GM18873 (cell line): ENCODE results near the gene CCDC27.
"Not testable (repeated sequence)": the region's sequence is repeated elsewhere in the genome, so short reads cannot be mapped to it uniquely, and the experiment has no call there.

Source experiments
- ATAC-seq: cut with Tn5 transposase; IDR thresholded peaks from one replicate; pipeline ENCODE4 v1.9.1; 2021; ENCODE audit warnings: mild to moderate bottlenecking, moderate library complexity, moderate number of reproducible peaks; ENCODE audit not compliant: unreplicated experiment, low FRiP score

Gene CCDC27

DNA sequence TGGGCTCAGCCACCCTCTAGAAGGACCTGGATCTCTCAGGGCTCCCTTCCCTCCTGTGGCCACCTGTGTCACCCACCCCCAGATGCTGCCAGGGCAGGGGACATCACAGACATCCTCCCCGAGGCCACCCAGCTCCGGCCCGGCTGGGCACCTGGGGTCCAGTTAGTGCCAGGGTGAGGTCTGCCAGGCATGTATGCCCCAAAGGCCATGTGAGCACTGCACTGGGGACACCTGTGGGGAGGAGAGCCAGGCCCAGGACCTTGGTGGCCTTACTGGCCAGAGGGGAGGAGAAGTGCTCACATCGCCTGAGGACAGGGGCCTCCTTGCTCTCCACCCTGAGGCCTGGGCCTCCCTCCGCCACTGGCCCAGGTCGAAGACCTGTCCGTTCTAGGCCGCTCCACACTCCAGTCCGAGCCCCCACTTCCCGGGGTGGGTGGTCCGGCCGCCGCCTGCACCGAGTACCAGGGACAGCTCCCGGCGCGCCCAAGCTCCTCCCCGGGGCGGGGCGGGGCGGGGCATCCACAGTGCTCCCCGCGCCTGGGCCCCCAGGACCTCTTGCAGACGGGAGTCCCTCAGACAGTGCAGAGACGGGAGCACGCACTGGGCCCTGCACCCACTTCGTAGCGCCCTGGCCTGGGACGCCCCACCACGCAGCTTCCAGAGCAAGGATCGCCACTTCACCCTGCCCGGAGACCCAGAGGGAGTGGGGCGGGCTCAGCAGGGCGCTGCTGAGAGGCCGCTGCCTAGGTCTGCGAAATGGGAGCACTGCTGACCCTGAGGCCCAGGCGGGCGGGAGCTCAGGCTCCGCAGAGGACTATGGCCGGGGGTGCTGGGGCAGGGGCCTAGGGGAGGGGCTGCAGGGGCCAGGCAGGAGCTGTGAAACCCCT, 34.3 kb upstream of the CCDC27 start:
- ATAC-seq = no peak

DNA sequence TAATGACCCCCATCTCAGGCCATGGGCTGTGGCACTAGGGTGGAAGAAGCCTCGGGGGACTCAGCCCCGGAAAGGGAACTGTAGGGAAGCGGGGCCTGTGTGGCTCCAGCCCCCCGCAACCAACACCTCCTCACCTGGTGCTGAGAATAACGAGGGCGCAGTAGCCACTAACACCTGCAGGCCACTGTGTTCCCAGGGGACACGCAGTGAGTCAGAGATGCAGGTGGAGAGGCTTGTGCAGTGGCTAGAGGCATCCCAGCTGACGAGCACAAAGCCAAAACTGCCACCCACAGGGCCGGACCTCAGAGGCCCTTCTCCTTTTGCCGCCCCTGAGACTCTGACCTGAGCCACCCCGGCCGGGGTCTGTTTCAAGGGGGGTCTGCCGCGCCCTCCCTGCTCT, 33.5 kb upstream of the CCDC27 start:
- ATAC-seq = no peak

- ATAC-seq = no peak
Measured at GRCh38 chr1:3721955-3722465, 30.2 kb upstream of the CCDC27 start.

- no peak for ATAC-seq
Measured at GRCh38 chr1:3722846-3723245, 29.4 kb upstream of the CCDC27 start.

- ATAC-seq = not testable (repeated sequence)
Measured at GRCh38 chr1:3724416-3725030, 27.7 kb upstream of the CCDC27 start.

DNA sequence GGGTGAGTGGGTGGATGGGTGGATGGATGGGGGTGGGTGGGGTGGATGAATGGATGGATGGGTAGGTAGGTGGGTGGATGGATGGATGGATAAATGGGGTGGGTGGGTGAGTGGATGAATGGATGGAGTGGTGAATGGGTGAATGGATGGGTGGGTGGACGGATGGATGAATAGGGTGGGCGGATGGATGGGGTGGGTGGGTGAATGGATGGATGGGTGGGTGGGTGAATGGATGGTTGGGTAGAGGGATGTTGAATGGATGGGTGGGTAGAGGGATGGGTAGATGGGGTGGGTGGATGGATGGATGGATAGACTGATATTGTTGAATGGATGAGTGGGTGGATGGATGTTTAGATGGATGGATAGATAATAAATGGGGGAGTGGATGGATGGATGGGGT, 26.9 kb upstream of the CCDC27 start:
- ATAC-seq = no peak

DNA sequence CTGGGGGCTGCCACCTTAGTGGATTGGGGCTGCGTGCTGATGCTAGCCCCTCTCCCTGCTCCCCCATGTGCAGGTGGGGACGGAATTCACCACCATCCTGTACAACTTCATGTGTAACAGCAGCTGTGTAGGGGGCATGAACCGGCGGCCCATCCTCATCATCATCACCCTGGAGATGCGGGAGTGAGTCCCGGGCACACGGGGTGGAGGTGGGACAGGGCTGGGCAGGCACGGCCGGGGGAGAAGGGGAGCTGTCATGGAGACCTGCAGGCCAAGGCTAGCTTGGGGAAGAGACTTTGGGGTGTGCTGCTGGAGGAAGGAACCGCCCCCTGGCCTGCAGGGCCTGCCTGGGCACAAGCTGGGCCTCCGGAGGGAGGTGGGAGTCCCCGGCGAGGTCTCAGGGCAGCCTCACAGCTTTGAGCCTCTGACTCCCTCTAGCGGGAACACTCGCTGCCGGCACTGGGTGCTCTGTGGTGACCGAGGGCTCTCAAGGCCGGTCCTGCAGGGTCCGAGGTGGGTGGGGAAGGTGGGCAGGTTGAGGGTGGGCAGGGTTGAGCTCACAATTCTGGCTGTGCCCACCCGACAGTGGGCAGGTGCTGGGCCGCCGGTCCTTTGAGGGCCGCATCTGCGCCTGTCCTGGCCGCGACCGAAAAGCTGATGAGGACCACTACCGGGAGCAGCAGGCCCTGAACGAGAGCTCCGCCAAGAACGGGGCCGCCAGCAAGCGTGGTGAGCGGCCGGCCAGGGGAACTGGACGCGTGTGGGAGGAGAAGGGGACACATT, 25.0 kb upstream of the CCDC27 start:
- no peak for ATAC-seq

DNA sequence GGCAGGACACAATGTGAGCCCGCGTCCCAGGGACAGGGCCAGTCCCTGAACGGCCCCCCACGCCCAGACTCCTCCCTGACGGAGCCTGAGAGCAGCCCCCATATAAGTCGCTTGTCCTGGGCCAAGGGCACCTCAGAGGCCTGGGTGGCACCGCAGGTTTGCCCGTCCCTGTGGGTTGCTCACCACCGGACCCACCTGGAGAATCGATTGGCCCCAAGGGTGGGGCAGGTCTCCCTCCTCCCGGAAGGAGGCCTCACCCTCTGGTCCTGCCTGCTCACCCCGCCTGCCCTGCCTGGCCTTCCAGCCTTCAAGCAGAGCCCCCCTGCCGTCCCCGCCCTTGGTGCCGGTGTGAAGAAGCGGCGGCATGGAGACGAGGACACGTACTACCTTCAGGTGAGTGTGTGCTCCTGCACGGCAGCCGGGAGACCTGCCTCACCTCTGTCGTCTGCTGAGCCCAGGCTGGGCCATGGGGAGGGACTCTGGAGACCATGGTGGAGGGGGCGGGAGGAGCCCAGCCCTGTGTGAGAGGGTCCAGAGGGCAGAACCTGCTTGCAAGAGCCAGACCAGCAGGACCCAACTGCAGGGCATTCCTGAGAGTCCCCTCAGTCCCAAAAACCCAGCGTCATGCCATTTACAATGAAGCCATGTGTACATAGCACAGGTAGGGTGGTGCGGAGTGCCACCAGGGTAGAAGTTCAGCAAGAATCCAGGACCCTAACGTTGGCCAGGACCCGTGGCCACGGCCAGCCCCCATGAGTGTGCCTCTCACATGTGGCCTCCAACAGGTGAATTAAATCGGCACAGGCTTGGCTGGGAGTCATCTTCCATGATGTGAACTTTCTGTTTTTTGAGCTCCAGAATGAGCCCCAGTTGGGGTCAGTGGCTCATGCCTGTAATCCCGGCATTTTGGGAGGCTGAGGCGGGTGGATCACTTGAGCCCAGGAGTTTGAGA, 24.1 kb upstream of the CCDC27 start:
- ATAC-seq = no peak

DNA sequence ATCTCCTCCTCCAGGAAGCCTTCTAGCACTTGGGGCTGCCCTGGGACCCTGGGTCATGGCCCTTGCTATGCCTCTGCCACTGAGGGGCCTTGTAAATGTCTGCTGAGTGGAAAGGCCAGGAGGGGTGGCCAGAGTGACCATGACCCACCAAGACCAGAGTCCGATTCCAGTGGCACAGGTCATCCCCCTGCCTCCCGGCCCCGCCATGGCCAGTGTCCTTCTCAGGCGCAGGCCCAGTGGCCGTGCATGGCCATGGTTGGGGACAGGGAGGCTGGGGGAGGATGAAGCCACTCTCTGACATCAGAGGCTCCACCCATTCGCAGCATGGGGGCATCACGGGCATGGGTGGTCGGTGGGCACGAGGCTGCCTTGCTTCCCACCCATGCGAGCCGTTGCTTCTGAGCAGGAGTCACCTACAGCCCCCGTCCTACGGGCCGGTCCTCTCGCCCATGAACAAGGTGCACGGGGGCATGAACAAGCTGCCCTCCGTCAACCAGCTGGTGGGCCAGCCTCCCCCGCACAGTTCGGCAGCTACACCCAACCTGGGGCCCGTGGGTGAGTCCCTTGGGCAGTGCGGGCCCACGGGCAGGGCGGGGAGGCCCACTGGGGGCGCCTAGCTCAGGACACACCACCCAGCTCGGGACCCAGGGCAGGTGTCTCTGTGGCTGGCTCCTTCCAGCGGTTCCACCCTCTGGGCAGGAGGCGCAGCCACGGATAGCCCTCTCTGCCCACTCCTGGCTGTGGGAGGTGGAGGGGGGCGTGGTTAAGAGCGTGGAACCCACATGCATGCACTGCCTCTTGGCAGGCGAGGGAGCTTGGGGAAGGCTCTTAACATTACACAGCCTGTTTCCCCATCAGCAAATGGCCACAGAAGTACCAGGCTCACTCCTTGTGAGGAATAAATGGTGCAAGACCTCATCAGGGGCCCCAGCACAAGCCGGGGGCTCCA, 22.4 kb upstream of the CCDC27 start:
- no peak for ATAC-seq

GRCh38 chr1:3730543-3731247, 21.6 kb upstream of the CCDC27 start:
- ATAC-seq = no peak

DNA sequence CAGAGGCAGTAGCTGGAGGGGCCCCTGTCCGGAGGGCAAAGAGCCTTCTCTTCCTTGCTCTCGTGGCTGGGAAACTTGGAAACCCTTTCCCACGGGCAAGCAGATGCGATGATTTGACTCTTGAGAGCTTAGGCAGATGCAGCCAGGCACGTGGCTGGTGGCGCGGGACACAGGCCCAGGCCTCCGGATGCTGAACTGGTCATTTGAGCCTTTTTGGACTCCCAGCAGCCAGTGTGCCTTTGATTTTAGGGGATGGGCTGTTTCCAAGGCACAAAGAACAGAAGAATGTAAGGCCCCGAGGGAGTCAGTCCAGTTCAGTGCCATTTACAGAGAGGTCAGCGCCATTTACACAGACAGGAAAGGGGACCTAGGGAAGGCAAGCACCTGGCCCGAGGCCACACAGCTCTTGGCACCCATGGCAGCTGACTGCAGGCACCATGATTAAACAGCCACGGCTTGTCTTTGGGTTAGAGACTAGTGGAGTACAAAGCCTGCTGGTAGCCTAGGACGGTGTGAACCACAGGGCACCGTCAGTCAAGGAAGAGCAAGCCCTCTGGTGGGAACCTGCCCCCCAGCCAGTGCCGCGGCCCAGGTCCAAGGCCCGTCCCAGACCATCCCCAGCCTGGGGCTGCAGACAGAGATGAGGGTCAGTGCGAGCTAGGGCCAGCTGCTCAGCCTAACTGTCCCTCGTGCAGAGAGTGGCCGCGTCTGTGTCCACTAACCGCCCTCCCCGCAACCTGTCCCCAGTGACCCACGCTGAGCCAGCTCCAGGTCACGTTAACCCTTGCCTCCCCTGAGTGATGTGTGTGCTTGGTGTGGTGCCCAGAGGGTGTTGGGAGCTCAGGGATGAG, 20.4 kb upstream of the CCDC27 start:
- no peak for ATAC-seq

- ATAC-seq = no peak
Measured at GRCh38 chr1:3732434-3733093, 19.7 kb upstream of the CCDC27 start.

DNA sequence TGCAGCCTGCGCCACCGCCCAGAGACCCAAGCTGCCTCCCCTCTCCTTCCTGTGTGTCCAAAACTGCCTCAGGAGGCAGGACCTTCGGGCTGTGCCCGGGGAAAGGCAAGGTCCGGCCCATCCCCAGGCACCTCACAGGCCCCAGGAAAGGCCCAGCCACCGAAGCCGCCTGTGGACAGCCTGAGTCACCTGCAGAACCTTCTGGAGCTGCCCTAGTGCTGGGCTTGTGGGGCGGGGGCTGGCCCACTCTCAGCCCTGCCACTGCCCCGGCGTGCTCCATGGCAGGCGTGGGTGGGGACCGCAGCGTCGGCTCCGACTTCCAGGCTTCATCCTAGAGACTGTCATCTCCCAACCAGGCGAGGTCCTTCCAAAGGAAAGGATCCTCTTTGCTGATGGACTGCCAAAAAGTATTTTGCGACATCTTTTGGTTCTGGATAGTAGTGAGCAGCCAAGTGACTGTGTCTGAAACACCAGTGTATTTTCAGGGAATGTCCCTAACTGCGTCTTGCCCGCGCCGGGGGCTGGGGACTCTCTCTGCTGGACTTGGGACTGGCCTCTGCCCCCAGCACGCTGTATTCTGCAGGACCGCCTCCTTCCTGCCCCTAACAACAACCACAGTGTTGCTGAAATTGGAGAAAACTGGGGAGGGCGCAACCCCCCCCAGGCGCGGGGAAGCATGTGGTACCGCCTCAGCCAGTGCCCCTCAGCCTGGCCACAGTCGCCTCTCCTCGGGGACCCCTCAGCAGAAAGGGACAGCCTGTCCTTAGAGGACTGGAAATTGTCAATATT, 19.0 kb upstream of the CCDC27 start:
- no peak for ATAC-seq

- ATAC-seq = no peak
Measured at GRCh38 chr1:3733883-3734589, 18.2 kb upstream of the CCDC27 start.

DNA sequence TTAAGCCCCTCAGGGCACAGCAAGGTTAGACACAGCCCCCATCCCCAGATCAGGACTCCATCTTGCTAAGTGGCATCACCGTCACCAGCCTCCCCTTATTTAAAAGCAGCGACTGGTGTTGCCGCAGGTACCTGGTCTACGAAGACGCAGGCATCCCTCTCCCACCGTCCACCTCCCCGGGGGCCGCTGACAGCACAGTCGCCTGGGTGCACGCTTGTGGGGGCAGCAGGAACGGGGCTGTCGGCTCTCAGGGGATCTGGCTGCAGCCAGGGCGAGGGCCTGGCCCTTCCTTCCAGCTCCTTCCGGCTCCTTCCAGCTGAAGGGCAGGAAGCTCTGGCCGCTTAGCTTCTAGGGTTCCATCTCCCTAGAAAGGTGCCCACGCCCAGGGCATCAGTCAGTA, 17.6 kb upstream of the CCDC27 start:
- ATAC-seq = no peak
